ENCODE data around the gene FIBP.
"Not testable (repeated sequence)": the region's sequence is repeated elsewhere in the genome, so short reads cannot be mapped to it uniquely, and the experiment has no call there.

Gene FIBP

GRCh38 chr11:65851083-65851579 lies 37.1 kb downstream of the FIBP start:
- no peak overlapping the region for H3K4me3 ChIP-seq (ENCODE audit: control insufficient read depth, low read depth, low read length)
- no peak for DNase-seq (ENCODE audit: low read depth)
- peak; percentile 47 for TF ChIP-seq CTCF (IDR thresholded peaks at IDR 0.05; ENCODE audit: control insufficient read depth, insufficient read depth, low read depth, low read length, missing control alignments)

- no peak overlapping the region for H3K4me3 ChIP-seq (ENCODE audit: control insufficient read depth, low read depth, low read length)
- TF ChIP-seq CTCF (IDR thresholded peaks at IDR 0.05; ENCODE audit: control insufficient read depth, insufficient read depth, low read depth, low read length, missing control alignments): no peak
- no peak for DNase-seq (ENCODE audit: low read depth)
Measured at GRCh38 chr11:65850217-65851082, 37.8 kb downstream of the FIBP start.

- TF ChIP-seq CTCF (IDR thresholded peaks at IDR 0.05; ENCODE audit: control insufficient read depth, insufficient read depth, low read depth, low read length, missing control alignments): no peak
- no peak for DNase-seq (ENCODE audit: low read depth)
Measured at GRCh38 chr11:65849771-65850216, 38.5 kb downstream of the FIBP start.

GRCh38 chr11:65849366-65849765 lies 38.9 kb downstream of the FIBP start:
- no peak for TF ChIP-seq CTCF (IDR thresholded peaks at IDR 0.05; ENCODE audit: control insufficient read depth, insufficient read depth, low read depth, low read length, missing control alignments)
- no peak overlapping the region for H3K4me3 ChIP-seq (ENCODE audit: control insufficient read depth, low read depth, low read length)
- no peak for DNase-seq (ENCODE audit: low read depth)

More at GRCh38 chr11:65849771-65850216, 38.5 kb downstream of the FIBP start:
- H3K4me3 ChIP-seq (ENCODE audit: control insufficient read depth, low read depth, low read length): no peak overlapping the region

- H3K4me3 ChIP-seq (ENCODE audit: control insufficient read depth, low read depth, low read length); DNase-seq (ENCODE audit: low read depth): not testable (repeated sequence)
Measured at GRCh38 chr11:65848693-65849092, 39.6 kb downstream of the FIBP start.

- no peak for TF ChIP-seq CTCF (IDR thresholded peaks at IDR 0.05; ENCODE audit: control insufficient read depth, insufficient read depth, low read depth, low read length, missing control alignments)
- H3K4me3 ChIP-seq (ENCODE audit: control insufficient read depth, low read depth, low read length): no peak overlapping the region
- DNase-seq (ENCODE audit: low read depth): no peak
Measured at GRCh38 chr11:65847746-65848145, 40.5 kb downstream of the FIBP start.

- no peak for DNase-seq (ENCODE audit: low read depth)
- H3K4me3 ChIP-seq (ENCODE audit: control insufficient read depth, low read depth, low read length): no peak overlapping the region
- TF ChIP-seq CTCF (IDR thresholded peaks at IDR 0.05; ENCODE audit: control insufficient read depth, insufficient read depth, low read depth, low read length, missing control alignments): no peak
Measured at GRCh38 chr11:65844231-65844872, 43.9 kb downstream of the FIBP start.

Data from AG09309 (cell line).